ENCODE results near the gene APOB.

Gene APOB

GRCh38 chr2:20985062-20985461 is 58.8 kb downstream of the APOB start:
- no peak overlapping the region for H3K27ac ChIP-seq
- no peak for TF ChIP-seq CTCF (conservative IDR thresholded peaks at IDR 0.05)
- no peak for TF ChIP-seq ZFX (IDR thresholded peaks at IDR 0.05)

- TF ChIP-seq ZFX (IDR thresholded peaks at IDR 0.05) (no peak), CTCF (conservative IDR thresholded peaks at IDR 0.05) (no peak)
- H3K27ac ChIP-seq: no peak overlapping the region
Measured at GRCh38 chr2:20984408-20984807, 59.5 kb downstream of the APOB start.

GRCh38 chr2:20983844-20984243 is 60.0 kb downstream of the APOB start:
- no peak for TF ChIP-seq ZFX (IDR thresholded peaks at IDR 0.05)
- TF ChIP-seq CTCF (conservative IDR thresholded peaks at IDR 0.05): no peak
- H3K27ac ChIP-seq: no peak overlapping the region

- TF ChIP-seq CTCF (conservative IDR thresholded peaks at IDR 0.05) (no peak), ZFX (IDR thresholded peaks at IDR 0.05) (no peak)
- H3K27ac ChIP-seq: no peak overlapping the region
Measured at GRCh38 chr2:20982861-20983260, 61.0 kb downstream of the APOB start.

- TF ChIP-seq CTCF (conservative IDR thresholded peaks at IDR 0.05): no peak
- H3K27ac ChIP-seq: no peak overlapping the region
Measured at GRCh38 chr2:20977520-20978180, 66.2 kb downstream of the APOB start.

- no peak overlapping the region for H3K27ac ChIP-seq
- TF ChIP-seq ZFX (IDR thresholded peaks at IDR 0.05) (no peak), CTCF (conservative IDR thresholded peaks at IDR 0.05) (no peak)
Measured at GRCh38 chr2:20976527-20976926, 67.3 kb downstream of the APOB start.

GRCh38 chr2:20972792-20973565 is 70.9 kb downstream of the APOB start:
- no peak overlapping the region for H3K27ac ChIP-seq
- no peak for TF ChIP-seq ZFX (IDR thresholded peaks at IDR 0.05)
- no peak for TF ChIP-seq CTCF (conservative IDR thresholded peaks at IDR 0.05)

Data from C4-2B (cell line).